Endothelial cell of umbilical vein (primary cell): Measurements from ENCODE around the gene TAF3.

Experiments
- POLR2A ChIP-seq: IDR thresholded peaks from 2 replicates; pipeline ENCODE4 v1.6.1; 2012; ENCODE audit warnings: low read depth, mild to moderate bottlenecking, control low read depth, low read length
- TF ChIP-seq, protein P1 (sequence below), 2 donors: IDR thresholded peaks; 1 replicate in 1 of 2; 2 replicates in 1 of 2; pipeline ENCODE4 v1.5.1; 2011; ENCODE audit warnings: low read length in 2 of 2, mild to moderate bottlenecking in 2 of 2, moderate library complexity in 2 of 2, control low read depth in 1 of 2, inconsistent platforms in 1 of 2, low read depth in 1 of 2; ENCODE audit not compliant: insufficient read depth in 1 of 2; ENCODE audit errors: extremely low read depth in 1 of 2

DNA sequence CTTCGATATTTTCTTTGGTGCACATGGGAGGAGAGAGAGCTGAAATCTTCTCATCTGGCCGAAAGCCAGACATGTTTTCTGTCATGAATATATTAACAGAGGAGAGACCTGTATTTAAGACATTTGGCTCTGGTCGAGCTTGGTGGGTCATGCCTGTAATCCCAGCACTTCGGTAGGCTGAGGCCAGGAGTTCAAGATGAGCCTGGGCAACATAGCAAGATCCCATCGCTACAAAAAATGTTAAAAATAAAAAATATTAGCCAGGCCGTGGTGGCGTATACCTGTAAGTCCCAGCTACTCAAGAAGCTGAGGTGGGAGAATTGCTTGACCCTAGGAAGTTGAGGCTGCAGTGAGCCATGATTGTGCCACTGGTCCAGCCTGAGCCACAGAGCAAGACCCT is 214.3 kb downstream of the TAF3 start:
- TF ChIP-seq, protein P1, sequence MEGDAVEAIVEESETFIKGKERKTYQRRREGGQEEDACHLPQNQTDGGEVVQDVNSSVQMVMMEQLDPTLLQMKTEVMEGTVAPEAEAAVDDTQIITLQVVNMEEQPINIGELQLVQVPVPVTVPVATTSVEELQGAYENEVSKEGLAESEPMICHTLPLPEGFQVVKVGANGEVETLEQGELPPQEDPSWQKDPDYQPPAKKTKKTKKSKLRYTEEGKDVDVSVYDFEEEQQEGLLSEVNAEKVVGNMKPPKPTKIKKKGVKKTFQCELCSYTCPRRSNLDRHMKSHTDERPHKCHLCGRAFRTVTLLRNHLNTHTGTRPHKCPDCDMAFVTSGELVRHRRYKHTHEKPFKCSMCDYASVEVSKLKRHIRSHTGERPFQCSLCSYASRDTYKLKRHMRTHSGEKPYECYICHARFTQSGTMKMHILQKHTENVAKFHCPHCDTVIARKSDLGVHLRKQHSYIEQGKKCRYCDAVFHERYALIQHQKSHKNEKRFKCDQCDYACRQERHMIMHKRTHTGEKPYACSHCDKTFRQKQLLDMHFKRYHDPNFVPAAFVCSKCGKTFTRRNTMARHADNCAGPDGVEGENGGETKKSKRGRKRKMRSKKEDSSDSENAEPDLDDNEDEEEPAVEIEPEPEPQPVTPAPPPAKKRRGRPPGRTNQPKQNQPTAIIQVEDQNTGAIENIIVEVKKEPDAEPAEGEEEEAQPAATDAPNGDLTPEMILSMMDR (IDR thresholded peaks at IDR 0.05; ENCODE audit: extremely low read depth in 1 of 2, insufficient read depth in 1 of 2, low read depth in 1 of 2, low read length in 2 of 2): no peak
- TF ChIP-seq POLR2A: no peak
